KBM-7 (cell line): ENCODE data around the gene NDUFAF2.
A peak's percentile ranks its signal among the peaks of the same experiment; 100 is the strongest.
"Not testable (repeated sequence)": the region's sequence is repeated elsewhere in the genome, so short reads cannot be mapped to it uniquely, and the experiment has no call there.

Experiments
- DNase-seq: peaks from one replicate; pipeline ENCODE4 v3.0.0-alpha.2; 2015
- in situ Hi-C: fragments of 300-500 bp; cut with MboI; formaldehyde crosslinking; loops from 2 replicates; pipeline ENCODE4 v1.14.3; 2020; ENCODE audit warnings: low sequenced_read_pairs, low pct_unique_long_range_greater_than_20kb, mixed read lengths

The NDUFAF2 gene

DNA sequence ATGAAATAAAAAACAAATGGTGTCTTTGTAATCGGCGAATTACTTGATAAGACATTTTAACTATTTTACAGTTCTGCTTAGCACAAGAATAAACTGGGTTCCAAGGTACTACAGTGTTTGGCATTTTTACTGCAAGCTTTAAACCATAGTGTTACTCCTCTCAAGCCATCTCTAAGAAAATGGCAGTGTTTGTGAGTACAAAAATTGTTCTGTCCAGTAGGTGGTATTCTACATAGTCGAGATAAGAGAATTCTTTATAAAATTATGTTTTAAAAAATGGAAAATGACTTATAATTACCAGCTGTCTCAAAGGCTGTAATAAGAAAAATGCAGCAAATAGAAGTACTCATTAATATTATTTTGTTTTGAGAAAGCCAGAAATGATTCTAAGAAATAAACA is 214.1 kb downstream of the NDUFAF2 start:
- no peak for DNase-seq
- in situ Hi-C loops = no loop called here

DNA sequence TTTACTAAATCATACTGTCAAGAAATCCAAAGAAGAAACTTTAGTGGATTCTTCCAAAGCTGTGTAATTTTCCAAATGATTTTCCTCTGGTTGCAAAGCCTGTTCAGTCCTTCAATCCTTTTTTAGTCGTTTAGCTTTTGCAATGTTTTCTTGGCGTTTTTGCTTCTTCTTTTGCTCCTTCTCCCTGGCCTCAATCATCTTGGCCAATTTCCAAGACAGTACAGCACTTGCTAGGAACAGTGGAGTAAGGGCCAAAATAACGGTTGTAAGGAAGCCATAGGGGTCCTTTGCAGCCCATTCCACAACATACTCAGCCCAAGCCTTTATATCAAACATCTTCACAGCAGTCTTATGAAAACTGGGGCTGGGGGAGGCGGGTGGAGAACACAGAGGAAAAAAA is 214.8 kb downstream of the NDUFAF2 start:
- in situ Hi-C loops = no loop called here
- DNase-seq = peak; percentile 35

DNA sequence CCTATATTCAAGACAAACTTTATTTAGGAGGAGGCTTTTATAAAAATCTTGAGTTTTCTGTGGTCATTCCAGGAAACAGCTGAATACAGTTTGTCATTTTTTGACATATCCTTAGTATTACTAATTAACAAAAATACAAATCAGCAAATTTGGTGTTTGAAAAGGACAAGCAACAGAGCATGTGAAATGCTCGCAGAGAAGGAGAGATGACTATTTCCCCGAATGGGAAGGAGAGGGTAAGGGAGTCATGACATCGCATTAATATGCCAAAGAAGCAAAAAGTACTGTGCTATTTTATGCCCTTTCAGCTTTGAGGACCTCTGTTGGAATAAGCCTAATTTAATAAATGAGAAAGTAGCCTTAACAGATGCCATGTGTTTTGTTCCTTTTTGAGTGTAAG is 215.5 kb downstream of the NDUFAF2 start:
- DNase-seq = no peak
- in situ Hi-C loops = no loop called here

DNA sequence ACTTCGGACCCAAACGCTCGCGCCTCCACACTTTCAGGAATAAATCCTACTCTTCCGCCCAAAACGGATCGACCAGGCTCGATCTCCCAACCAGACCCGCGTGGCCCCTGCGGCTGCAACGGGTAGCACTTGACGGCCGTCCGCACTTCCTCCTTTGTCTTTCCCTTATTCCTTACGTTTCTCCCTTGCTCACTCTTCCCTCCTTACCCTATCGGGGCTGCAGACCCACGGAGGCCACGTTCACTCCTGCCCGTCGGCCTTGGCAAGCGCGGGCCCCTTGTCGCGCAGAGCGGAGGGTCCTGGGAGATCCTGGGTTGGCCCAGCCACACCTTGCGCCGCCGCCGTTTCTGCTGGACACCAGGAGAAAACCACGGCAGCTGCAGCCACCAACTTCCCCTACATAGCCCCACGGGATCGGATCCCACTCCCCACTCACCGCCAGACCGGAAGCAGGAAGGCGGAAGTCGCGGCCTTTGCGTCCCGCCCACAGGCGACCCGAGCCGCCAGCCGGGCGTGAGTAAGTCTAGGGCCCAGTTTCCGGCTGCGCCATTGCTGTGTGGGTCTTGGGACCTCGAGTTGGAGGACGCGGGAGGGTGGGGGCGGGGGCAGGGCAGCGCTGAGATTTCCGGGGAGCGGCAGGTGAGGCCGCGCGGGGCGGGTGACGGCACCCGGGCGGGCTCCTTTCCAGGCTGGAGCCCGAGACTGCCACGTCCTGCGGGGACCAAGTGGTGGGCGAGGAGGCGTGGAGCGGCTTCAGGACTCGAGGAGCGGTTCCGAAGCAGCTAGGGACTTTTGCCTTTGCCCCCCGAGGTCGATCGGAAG is 217.2 kb downstream of the NDUFAF2 start, which contains the start of gene SMIM15:
SMIM15 (minus strand) TSS at position 459 of the 822 bp plus-strand sequence. CDS start 2,297 bp downstream, outside the sequence.
- no peak for DNase-seq
- in situ Hi-C loops = no loop called here

DNA sequence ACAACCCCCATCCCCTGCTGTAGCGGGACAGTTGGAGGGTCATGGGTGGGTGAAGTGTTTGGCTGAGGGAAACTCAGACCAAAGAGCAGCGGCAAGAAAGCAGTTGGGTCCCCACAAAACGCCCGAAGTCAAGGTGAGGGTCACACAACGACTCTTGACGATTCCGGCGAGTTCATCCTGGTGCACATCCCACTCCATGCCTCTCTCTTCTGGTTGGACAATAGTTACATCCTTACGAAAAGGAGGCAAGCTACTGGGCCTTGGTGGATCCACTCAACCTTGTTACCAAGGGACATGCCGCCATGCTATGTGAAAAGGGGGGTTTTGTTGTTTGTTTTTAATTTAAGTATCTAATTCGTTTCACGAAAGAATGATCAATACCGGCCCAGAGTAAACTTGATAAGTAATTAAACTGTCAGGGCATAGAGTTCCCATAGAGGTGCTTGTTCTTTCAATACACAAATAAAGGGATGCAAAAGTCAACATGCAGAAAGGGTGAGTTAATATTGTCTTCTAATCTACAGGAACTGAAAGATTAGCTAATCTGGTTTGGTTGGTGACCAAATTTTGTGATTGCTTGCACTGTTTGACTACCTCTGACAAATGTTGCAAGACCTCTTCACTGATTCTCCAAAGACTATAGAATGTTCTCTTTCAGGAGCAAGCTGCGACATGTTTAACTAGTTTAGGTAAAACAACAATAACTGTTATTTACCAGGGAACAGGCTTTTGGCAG is 218.0 kb downstream of the NDUFAF2 start:
- no peak for DNase-seq
- in situ Hi-C loops = no loop called here

DNA sequence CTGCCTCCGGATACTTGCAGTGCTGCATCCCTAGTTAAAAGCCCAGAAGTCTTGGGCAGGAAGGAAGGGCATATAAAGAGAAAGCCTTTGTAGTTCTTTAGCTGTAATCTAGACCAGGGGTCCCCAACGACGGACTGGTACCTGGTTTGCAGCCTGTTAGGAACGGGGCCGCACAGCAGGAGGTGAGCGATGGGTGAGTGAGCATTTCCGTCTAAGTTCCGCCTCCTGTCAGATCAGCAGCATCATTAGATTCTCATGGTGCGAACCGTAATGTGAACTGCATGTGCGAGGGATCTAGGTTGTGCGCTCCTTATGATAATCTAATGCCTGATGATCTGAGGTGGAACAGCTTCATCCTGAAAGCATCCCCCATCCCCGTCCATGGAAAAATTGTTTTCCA is 218.9 kb downstream of the NDUFAF2 start:
- in situ Hi-C loops = no loop called here
- DNase-seq = no peak

DNA sequence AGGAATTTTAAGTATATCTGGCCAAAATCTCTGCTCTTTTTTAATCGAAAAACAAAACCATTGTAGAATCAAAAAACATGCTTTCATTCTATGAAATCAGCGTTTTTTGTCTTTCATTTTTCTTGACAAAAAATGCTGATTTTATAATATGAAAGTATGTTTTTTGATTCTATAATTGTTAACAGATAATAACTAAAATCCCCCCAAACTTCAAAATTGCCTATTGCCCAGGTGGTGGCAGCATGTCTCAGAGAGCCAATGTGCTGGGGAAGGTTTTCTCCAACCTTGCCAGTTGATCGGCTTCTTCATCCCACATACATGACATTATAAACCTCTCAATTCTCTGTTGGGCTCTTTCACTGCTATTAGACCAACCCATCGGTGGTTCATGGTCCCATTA is 222.4 kb downstream of the NDUFAF2 start:
- peak; percentile 42 for DNase-seq

DNA sequence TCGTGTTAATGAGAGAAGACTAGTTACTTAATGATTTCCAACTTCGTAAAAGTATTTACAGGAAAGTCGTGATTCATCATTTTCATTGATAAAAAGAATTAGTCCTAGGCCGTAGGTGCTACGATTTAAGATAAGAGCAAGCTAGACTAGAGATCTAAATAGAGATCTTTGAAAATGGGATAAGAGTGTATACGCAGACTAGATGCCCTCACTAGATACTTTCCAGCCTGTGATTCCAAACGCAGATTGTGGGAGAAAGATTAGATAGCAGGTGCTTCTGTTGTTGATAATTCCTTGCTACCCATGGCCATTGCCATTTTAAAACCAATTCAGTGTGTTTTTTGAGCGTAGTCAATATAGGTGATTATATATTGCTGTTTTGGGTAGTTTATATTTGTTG is 223.9 kb downstream of the NDUFAF2 start:
- no peak for DNase-seq
- in situ Hi-C loops = no loop called here

More for the DNA sequence above, 222.4 kb downstream of the NDUFAF2 start:
- in situ Hi-C loops = no loop called here

DNA sequence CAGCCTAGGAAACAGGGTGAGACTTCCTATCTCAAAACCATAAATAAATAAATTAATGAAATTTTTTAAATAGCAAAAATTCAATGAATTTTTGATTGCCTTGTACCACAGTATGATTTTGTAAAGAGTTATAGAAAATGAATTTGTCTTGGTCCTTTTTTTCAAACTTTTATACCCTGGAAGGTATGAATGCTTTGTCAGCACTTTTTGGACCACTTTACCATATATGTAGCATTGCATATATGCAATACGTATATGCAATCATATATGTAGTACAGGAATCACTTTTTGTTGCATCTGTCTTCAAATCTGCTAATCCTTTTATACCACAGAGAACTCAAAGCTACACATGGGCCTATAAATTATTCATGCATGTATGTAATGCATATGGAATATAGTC is 226.5 kb downstream of the NDUFAF2 start:
- in situ Hi-C loops = no loop called here
- no peak for DNase-seq

DNA sequence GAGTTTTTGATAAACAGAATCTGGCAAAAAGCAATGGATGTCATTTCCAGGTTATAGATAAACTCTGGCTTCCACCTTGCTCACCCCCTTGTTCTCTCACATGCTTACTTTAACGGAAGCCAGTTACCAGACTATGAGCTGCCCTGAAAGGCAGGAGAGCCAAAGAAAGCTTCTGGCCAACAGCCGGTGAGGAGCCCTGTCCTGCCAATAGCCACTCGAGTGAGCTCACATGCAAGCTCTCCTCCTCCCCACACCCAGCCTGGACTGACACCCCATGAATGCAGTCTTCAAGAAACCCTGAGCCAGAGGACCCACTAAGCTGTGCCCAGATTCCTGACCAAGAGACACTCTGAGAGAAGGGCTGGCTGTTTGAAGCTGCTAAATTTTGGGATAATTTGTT is 231.6 kb downstream of the NDUFAF2 start:
- in situ Hi-C loops = no loop called here

DNA sequence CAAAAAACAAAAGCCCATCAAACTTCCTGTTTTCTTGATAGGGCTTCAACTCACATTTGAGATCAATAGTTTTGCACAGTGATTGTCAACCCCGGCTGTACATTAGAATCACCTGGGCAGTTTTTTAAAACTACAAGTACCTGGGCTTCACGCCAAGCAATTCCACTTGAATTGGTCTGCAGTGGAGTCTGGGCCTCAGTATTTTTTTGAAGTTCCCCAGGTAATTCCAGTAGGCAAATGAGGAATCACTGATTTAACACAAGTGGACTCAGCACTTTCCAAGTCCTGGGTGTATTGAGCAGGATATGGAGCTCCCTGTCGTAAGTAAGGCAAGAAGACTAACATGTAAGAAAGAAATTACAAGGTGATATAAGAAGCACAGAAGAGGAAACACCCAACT is 232.1 kb downstream of the NDUFAF2 start:
- in situ Hi-C loops = no loop called here

More for the DNA sequence above, 231.6 kb downstream of the NDUFAF2 start:
- no peak for DNase-seq

DNA sequence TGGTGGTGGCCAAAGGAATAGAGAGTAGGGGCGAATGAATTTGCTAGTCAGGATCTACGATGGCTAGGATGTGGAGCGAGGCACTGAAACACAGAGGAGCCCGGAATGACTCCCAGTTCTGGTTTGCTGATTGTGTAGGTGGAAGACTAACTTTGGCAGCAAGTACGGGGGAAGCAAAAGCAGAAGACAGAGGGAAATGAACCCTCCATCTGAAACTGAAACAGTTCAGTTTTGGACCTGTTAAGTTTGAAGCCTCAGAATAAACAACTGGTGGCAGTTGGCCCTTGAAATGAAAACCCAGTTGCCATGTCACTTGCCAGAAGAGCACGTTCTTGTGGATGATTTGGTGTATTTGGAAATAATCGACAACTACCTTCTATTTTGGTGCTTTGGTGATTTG is 232.7 kb downstream of the NDUFAF2 start:
- no peak for DNase-seq
- in situ Hi-C loops = no loop called here

More for the DNA sequence above, 232.1 kb downstream of the NDUFAF2 start:
- DNase-seq = no peak

DNA sequence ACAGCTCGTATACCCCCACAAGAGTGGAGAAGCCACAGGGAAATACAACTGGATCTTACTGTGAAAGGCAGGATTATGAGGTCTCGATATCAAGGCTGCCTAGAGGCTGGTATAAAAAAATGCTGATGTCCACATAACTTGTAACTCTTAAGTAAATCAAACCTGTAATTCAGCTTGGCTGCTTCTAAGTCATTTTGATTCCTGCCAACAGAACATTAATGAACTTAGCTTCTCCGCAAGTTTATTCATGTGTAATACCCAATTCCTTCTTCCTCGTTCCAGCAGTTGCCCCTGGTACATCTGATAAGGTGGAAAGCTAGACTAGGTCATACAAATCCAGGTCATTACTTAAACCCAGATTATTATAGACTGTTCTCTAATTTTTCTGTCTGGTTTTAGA is 233.7 kb downstream of the NDUFAF2 start:
- in situ Hi-C loops = no loop called here
- no peak for DNase-seq

DNA sequence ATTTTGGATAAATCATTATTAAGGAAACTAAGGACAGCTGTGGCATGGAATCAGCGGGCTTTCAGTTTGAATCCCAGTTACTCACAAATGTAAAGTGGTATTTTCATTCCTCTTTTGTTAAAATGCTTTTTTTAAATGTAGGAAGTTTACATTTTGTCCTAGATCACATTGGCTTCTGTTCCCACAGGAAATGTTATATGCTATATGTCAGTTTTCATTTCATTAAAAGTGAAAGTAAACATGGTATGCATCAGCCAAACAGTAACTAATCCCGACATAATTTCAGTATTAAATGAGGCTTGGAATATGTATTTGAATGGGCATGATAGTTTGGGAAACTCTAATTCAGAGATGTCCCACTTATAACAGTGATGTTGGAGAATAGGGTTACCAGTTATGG is 235.9 kb downstream of the NDUFAF2 start:
- in situ Hi-C loops = no loop called here
- no peak for DNase-seq

DNA sequence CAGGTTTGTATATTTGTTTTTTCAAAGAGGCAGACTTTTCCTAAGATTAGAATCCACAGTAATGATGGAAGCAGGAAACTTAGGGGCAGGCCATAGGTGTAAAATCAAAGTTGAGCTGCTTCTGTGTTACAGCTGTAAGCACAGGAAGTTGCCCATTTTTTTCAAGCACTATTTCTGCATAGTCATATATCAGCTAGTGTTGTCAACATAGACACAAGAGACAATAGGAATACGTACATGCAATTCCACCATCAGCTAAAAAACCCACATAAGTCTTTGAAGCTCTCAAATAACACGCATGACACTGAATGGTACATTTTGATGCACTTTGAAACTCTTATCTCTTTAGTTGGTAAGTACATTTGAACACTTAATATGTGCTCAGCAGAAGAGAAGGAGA is 237.4 kb downstream of the NDUFAF2 start:
- DNase-seq = peak; percentile 18
- in situ Hi-C loops = no loop called here

DNA sequence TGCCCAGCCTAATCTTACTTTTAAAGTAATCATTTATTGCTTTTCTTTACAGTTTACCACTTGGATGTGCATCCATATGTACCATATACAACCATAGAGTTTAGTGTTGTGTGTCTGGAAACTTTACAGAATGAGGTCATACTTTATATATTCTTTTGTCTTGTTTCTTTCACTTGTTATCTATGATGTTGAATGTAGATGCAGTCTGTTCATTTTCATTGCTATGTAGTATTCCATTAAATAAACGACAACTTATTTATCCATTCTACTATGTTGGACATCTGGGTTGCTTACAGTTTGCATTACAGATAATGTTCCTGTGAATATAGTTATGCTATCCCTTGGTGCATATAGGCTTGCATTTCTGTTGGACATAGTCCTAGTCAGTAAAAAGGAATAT is 238.5 kb downstream of the NDUFAF2 start:
- no peak for DNase-seq
- in situ Hi-C loops = no loop called here

DNA sequence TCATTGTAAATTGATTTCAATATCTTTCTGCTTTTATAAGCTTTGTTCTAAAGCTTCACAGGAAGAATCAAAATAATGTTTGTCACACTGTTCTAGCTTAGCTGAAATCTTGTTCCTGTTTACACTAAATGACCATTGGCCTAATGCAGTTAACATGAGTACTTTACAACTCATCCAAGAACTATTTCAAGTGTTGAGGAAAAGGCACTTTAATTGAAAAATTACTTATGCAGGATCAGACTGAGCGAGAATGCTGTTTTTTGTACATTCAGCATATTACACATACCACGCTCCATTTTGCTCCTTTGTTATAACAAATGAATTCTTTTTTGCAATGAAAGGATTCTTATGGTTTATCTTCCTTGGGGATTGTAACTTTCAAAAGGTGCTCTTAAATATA is 239.7 kb downstream of the NDUFAF2 start:
- DNase-seq = no peak

DNA sequence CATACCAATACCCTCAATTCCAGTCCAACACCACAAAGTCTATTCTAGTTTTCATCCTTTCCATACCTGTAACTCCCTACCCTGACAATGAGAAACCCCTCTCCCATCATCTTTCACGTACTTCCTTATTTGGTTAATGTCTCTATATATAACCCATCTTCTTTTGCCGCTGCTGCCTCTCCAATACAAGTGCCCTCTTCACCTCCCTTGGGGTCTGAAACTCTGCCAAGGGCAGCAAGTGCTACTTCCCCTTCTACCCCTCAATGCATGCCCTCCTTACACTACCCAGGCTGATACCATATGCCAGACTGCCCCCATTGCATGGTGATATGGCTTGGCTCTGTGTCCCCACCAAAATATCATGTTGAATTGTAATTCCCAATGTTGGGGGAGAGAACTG is 241.6 kb downstream of the NDUFAF2 start:
- in situ Hi-C loops = no loop called here

More for the DNA sequence above, 239.7 kb downstream of the NDUFAF2 start:
- in situ Hi-C loops = no loop called here

DNA sequence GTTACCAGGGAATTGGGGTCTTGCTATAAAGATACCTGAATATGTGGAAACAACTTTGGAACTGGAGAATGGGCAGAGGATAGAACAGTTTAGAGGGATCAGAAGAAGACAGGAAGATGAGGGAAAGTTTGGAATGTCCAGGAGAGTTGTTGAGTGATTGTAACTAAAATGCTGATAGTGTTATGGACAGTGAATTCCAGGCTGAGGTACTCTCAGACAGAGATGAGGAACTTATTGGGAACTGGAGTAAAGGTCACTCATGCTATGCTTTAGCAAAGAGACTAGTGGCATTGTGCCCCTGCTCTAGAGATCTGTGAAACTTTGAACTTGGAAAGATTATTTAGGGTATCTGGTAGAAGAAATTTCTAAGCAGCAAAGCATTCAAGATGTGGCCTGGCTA is 242.3 kb downstream of the NDUFAF2 start:
- in situ Hi-C loops, DNase-seq: not testable (repeated sequence)

More for the DNA sequence above, 241.6 kb downstream of the NDUFAF2 start:
- DNase-seq = peak; percentile 8

DNA sequence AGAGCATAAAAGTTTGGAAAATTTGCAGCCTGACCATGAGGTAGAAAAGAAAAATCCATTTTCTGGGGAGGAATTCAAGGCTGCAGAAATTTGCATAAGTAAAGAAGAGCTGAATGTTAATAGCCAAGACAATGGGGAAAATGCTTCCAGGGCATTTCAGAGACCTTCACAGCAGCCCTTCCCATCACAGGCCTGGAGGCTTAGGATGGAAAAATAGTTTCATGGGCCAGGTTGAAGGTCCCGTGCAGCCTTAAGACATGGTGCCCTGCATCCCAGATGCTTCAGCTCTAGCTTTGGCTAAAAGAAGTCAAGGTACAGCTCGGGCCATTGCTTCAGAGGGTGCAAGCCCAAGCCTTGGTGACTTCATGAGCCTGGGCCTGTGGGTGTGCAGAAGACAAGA is 242.8 kb downstream of the NDUFAF2 start:
- DNase-seq, in situ Hi-C loops: not testable (repeated sequence)
